Colonic mucosa (tissue), 4 donors: ENCODE measurements around the gene DARS2. TPM values are rescaled to one million over a fixed set of nuclear protein-coding genes. Genes with fewer than 3 reads are reported as not detected.

ENCODE experiments used
- DNase-seq: peaks from one replicate; pipeline ENCODE4 v3.0.0-alpha.2; 2020
- H3K27ac ChIP-seq: fragments of 200-600 bp; one replicate; pipeline ENCODE4 v1.8.0; 2021
- H3K27me3 ChIP-seq: fragments of 200-600 bp; one replicate; pipeline ENCODE4 v1.8.0; 2021
- H3K36me3 ChIP-seq: fragments of 200-600 bp; one replicate; pipeline ENCODE4 v1.8.0; 2021
- H3K4me1 ChIP-seq: fragments of 200-600 bp; one replicate; pipeline ENCODE4 v1.8.0; 2021; ENCODE audit warnings: mild to moderate bottlenecking
- H3K4me3 ChIP-seq: fragments of 200-600 bp; one replicate; pipeline ENCODE4 v1.8.0; 2021
- H3K9ac ChIP-seq, 2 donors: one replicate each; pipeline ENCODE4 v1.7.0; 2013; ENCODE audit warnings: control low read depth in 2 of 2, low read depth in 2 of 2, low read length in 2 of 2
- H3K9me3 ChIP-seq: fragments of 200-600 bp; one replicate; pipeline ENCODE4 v1.8.0; 2021
- CTCF ChIP-seq: fragments of 200-600 bp; IDR thresholded peaks from one replicate; pipeline ENCODE4 v1.8.0; 2022; ENCODE audit warnings: antibody characterized with exemption, mild to moderate bottlenecking
- intact Hi-C: fragments of 100-400 bp; cut with DNase I; formaldehyde crosslinking; loops from one replicate; pipeline ENCODE4 v1.14.1; 2022
- total RNA-seq, 2 donors: library from RNA; stranded (reverse); fragmentation: NEBNext Ultra II Directional in 1 of 2; extraction: Animal tissue kit (Norgen Biotek cat#: 25700) in 1 of 2; gene quantifications; one replicate each; pipeline ENCODE4 v1.2.1, GENCODE V29; 2021
- donor health status: healthy.
- donor health status: DM: no; HTN: no; CAD: no.
- donor health status: DM: no; HTN: no; CAD: no.

Gene DARS2
- total RNA-seq, 2 donors from 2014 or later = 24.8 to 51.9 TPM

GRCh38 chr1:173862769-173863223, 38.3 kb downstream of the DARS2 start:
- intact Hi-C loops = no loop called here
- TF ChIP-seq CTCF = no peak
- peaks cover 6% of the 10 kb centered on the region for H3K36me3 ChIP-seq

GRCh38 chr1:173863224-173864161, 39.0 kb downstream of the DARS2 start:
- no peak for TF ChIP-seq CTCF
- H3K4me1 ChIP-seq = peaks cover 5% of the 10 kb centered on the region
- intact Hi-C loops = no loop called here
- DNase-seq = no peak
- peaks cover 6% of the 10 kb centered on the region for H3K36me3 ChIP-seq
- H3K4me3 ChIP-seq = no peak overlapping the region
- no peak overlapping the region for H3K9ac ChIP-seq
- no peaks in the 10 kb centered on the region for H3K27me3 ChIP-seq
- H3K27ac ChIP-seq = no peak overlapping the region
- no peaks in the 10 kb centered on the region for H3K9me3 ChIP-seq

More at GRCh38 chr1:173862769-173863223, 38.3 kb downstream of the DARS2 start:
- H3K27me3 ChIP-seq = no peaks in the 10 kb centered on the region
- no peaks in the 10 kb centered on the region for H3K9me3 ChIP-seq
- H3K27ac ChIP-seq = no peak overlapping the region
- no peak overlapping the region for H3K9ac ChIP-seq
- no peak overlapping the region for H3K4me3 ChIP-seq
- DNase-seq = no peak
- H3K4me1 ChIP-seq = peaks cover 5% of the 10 kb centered on the region

- Histone ChIP-seq H3K4me3 (no peak overlapping the region), H3K27ac (no peak overlapping the region), H3K27me3 (no peaks in the 10 kb centered on the region), H3K9me3 (no peaks in the 10 kb centered on the region), H3K4me1 (peaks cover 5% of the 10 kb centered on the region), H3K36me3 (peaks cover 6% of the 10 kb centered on the region), H3K9ac (no peak overlapping the region)
- no peak for TF ChIP-seq CTCF
- DNase-seq = no peak
- intact Hi-C loops = no loop called here
Measured at GRCh38 chr1:173864179-173864867, 39.9 kb downstream of the DARS2 start.

- no peak for TF ChIP-seq CTCF
- H3K4me3 ChIP-seq = peak overlapping the region; percentile 79
- intact Hi-C loops = loop anchor here (5.0 kb wide), 1 partner anchor 157 kb away; the partner anchor contains the start of gene RC3H1
- H3K9me3 ChIP-seq = no peaks in the 10 kb centered on the region
- H3K27me3 ChIP-seq = no peaks in the 10 kb centered on the region
- no peak overlapping the region for H3K27ac ChIP-seq
- peaks cover 6% of the 10 kb centered on the region for H3K36me3 ChIP-seq
- H3K4me1 ChIP-seq = peaks cover 5% of the 10 kb centered on the region
- DNase-seq = no peak
- peak overlapping the region in 1 of 2 donors; percentile 86 for H3K9ac ChIP-seq
Measured at GRCh38 chr1:173865468-173866164, 41.1 kb downstream of the DARS2 start.
